Spleen (tissue), 7 donors: ENCODE data around the gene KCTD13.
A peak's percentile ranks its signal among the peaks of the same experiment; 100 is the strongest.

Experiments
- POLR2A ChIP-seq, 3 donors: fragments of 450-650 bp; IDR thresholded peaks; one replicate each; pipeline ENCODE4 v1.5.1; 2017; ENCODE audit warnings: antibody characterized with exemption in 3 of 3, mild to moderate bottlenecking in 1 of 3
- POLR2AphosphoS5 ChIP-seq, 3 donors: sonication (generic); formaldehyde crosslinking; IDR thresholded peaks; one replicate each; pipeline ENCODE4 v1.5.1; 2017; ENCODE audit warnings: antibody characterized with exemption in 3 of 3
- TF ChIP-seq, protein P1 (sequence below), 11 experiments: fragments of 200-600 bp in 7 of 11; fragments of 450-650 bp in 4 of 11; sonication (generic) in 4 of 11; IDR thresholded peaks in 8 of 11; conservative IDR thresholded peaks in 3 of 11; 1 replicate in 7 of 11; 2 replicates in 4 of 11; pipeline versions ENCODE4 v1.4.0 to v1.8.0; 2016 to 2021; ENCODE audit warnings: antibody characterized with exemption in 11 of 11, inconsistent platforms in 4 of 11, mild to moderate bottlenecking in 1 of 11
- donor health status: DM: no; HTN: no; CAD: no; lungs with moderate emphysema.
- donor health status: DM: no; HTN: no; CAD: no.
- donor health status: DM: no; HTN: no; CAD: no.

- TF ChIP-seq, protein P1, sequence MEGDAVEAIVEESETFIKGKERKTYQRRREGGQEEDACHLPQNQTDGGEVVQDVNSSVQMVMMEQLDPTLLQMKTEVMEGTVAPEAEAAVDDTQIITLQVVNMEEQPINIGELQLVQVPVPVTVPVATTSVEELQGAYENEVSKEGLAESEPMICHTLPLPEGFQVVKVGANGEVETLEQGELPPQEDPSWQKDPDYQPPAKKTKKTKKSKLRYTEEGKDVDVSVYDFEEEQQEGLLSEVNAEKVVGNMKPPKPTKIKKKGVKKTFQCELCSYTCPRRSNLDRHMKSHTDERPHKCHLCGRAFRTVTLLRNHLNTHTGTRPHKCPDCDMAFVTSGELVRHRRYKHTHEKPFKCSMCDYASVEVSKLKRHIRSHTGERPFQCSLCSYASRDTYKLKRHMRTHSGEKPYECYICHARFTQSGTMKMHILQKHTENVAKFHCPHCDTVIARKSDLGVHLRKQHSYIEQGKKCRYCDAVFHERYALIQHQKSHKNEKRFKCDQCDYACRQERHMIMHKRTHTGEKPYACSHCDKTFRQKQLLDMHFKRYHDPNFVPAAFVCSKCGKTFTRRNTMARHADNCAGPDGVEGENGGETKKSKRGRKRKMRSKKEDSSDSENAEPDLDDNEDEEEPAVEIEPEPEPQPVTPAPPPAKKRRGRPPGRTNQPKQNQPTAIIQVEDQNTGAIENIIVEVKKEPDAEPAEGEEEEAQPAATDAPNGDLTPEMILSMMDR (IDR thresholded peaks at IDR 0.05 in 8 of 11, conservative IDR thresholded peaks at IDR 0.05 in 3 of 11): no peak
- TF ChIP-seq POLR2A (IDR thresholded peaks at IDR 0.05): no peak
- TF ChIP-seq POLR2AphosphoS5 (IDR thresholded peaks at IDR 0.05): peak in 1 of 3 donors; percentile 54
Measured at GRCh38 chr16:29912087-29912486, 13.9 kb downstream of the KCTD13 start.
